ENCODE measurements around the gene DUSP14.

GRCh38 chr17:37555386-37555785, 65.7 kb downstream of the DUSP14 start:
- TF ChIP-seq, protein P1, sequence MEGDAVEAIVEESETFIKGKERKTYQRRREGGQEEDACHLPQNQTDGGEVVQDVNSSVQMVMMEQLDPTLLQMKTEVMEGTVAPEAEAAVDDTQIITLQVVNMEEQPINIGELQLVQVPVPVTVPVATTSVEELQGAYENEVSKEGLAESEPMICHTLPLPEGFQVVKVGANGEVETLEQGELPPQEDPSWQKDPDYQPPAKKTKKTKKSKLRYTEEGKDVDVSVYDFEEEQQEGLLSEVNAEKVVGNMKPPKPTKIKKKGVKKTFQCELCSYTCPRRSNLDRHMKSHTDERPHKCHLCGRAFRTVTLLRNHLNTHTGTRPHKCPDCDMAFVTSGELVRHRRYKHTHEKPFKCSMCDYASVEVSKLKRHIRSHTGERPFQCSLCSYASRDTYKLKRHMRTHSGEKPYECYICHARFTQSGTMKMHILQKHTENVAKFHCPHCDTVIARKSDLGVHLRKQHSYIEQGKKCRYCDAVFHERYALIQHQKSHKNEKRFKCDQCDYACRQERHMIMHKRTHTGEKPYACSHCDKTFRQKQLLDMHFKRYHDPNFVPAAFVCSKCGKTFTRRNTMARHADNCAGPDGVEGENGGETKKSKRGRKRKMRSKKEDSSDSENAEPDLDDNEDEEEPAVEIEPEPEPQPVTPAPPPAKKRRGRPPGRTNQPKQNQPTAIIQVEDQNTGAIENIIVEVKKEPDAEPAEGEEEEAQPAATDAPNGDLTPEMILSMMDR (IDR thresholded peaks at IDR 0.05) = no peak
- no peak for TF ChIP-seq POLR2A (IDR thresholded peaks at IDR 0.05)
